ENCODE measurements around the gene NCOA3.
"Not testable (repeated sequence)": the region's sequence is repeated elsewhere in the genome, so short reads cannot be mapped to it uniquely, and the experiment has no call there.

The NCOA3 gene

DNA sequence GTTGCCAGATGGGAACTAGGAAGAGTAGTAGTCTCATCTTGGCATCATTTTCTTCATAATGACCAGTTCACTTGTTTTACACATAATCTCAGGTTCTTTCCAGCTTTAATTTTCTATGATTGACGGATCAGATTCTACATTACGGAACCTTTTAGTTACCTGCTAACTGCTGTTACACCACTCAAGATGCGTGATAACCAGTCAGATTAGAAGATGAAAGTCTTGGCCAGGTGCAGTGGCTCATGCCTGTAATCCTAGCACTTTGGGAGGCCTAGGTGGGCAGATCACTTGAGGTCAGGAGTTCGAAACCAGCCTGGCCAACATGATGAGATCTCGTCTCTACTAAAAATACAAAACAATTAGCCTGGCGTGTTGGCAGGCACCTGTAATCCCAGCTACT, 92.5 kb downstream of the NCOA3 start:
- in situ Hi-C loops (cut with HindIII; ENCODE audit: low pct_ligation_motif_present, low sequenced_read_pairs): no loop called here
- Histone ChIP-seq H3K36me3 (replicated peaks) (no peaks in the 10 kb centered on the region), H3K27me3 (replicated peaks) (no peaks in the 10 kb centered on the region), H3K27ac (no peak overlapping the region), H3K4me3 (ENCODE audit: low read depth, low read length) (no peak overlapping the region)
- TF ChIP-seq, protein P1, sequence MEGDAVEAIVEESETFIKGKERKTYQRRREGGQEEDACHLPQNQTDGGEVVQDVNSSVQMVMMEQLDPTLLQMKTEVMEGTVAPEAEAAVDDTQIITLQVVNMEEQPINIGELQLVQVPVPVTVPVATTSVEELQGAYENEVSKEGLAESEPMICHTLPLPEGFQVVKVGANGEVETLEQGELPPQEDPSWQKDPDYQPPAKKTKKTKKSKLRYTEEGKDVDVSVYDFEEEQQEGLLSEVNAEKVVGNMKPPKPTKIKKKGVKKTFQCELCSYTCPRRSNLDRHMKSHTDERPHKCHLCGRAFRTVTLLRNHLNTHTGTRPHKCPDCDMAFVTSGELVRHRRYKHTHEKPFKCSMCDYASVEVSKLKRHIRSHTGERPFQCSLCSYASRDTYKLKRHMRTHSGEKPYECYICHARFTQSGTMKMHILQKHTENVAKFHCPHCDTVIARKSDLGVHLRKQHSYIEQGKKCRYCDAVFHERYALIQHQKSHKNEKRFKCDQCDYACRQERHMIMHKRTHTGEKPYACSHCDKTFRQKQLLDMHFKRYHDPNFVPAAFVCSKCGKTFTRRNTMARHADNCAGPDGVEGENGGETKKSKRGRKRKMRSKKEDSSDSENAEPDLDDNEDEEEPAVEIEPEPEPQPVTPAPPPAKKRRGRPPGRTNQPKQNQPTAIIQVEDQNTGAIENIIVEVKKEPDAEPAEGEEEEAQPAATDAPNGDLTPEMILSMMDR (IDR thresholded peaks at IDR 0.05; ENCODE audit: low read depth, low read length, missing control alignments): no peak
- no peak for DNase-seq

DNA sequence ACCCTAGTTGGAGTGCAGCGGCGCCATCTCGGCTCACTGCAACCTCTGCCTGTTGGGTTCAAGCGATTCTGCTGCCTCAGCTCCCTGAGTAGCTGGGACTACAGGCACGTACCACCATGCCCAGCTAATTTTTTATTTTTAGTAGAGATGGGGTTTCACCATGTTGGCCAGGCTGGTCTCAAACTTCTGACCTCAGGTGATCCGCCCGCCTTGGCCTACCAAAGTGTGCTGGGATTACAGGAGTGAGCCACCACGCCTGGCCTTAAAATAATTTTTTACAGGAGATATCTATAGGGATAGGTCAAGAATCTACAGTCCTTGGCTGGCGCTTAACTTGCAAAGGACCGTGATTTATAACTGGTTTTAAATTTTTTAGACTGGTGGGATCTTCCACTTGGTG, 93.5 kb downstream of the NCOA3 start:
- in situ Hi-C loops (cut with HindIII; ENCODE audit: low pct_ligation_motif_present, low sequenced_read_pairs): not testable (repeated sequence)

GRCh38 chr20:47596003-47596571, 94.4 kb downstream of the NCOA3 start:
- H3K27ac ChIP-seq: no peak overlapping the region
- TF ChIP-seq, protein P1 (IDR thresholded peaks at IDR 0.05; ENCODE audit: low read depth, low read length, missing control alignments): no peak

More for the DNA sequence above, 93.5 kb downstream of the NCOA3 start:
- not testable (repeated sequence) for H3K36me3 ChIP-seq (replicated peaks); H3K4me3 ChIP-seq (ENCODE audit: low read depth, low read length); H3K27me3 ChIP-seq (replicated peaks); H3K27ac ChIP-seq; DNase-seq

DNA sequence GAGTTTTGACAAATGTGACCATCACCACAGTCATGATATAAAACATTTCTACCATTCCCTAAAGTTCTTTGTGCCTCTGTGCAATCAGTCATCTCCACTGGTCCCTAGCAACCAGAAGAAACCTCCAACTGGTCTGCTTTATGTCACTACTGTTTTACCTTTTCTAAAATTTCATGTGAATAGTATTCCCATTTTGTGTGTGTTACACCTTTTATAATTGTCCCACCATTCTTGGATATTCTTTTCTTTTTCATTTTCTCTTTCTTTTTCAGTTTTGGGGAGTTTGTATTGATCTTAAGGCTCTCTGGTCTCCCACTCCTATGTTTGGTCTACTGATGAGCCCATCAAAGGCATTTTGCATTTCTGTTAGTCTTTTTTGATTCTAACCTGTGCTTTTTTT, 95.4 kb downstream of the NCOA3 start:
- Histone ChIP-seq H3K4me3 (ENCODE audit: low read depth, low read length) (no peak overlapping the region), H3K27me3 (replicated peaks) (no peaks in the 10 kb centered on the region), H3K36me3 (replicated peaks) (no peaks in the 10 kb centered on the region), H3K27ac (no peak overlapping the region)
- TF ChIP-seq, protein P1 (IDR thresholded peaks at IDR 0.05; ENCODE audit: low read depth, low read length, missing control alignments): no peak
- in situ Hi-C loops (cut with HindIII; ENCODE audit: low pct_ligation_motif_present, low sequenced_read_pairs): no loop called here
- no peak for DNase-seq

More at GRCh38 chr20:47596003-47596571, 94.4 kb downstream of the NCOA3 start:
- no peak for DNase-seq
- in situ Hi-C loops (cut with HindIII; ENCODE audit: low pct_ligation_motif_present, low sequenced_read_pairs): no loop called here
- H3K4me3 ChIP-seq (ENCODE audit: low read depth, low read length): no peak overlapping the region
- H3K36me3 ChIP-seq (replicated peaks): no peaks in the 10 kb centered on the region
- H3K27me3 ChIP-seq (replicated peaks): no peaks in the 10 kb centered on the region

GRCh38 chr20:47598911-47599744, 97.4 kb downstream of the NCOA3 start:
- Histone ChIP-seq H3K4me3 (ENCODE audit: low read depth, low read length) (no peak overlapping the region), H3K36me3 (replicated peaks) (no peaks in the 10 kb centered on the region), H3K27ac (no peak overlapping the region), H3K27me3 (replicated peaks) (no peaks in the 10 kb centered on the region)
- TF ChIP-seq, protein P1 (IDR thresholded peaks at IDR 0.05; ENCODE audit: low read depth, low read length, missing control alignments): no peak
- DNase-seq: no peak
- in situ Hi-C loops (cut with HindIII; ENCODE audit: low pct_ligation_motif_present, low sequenced_read_pairs): no loop called here

DNA sequence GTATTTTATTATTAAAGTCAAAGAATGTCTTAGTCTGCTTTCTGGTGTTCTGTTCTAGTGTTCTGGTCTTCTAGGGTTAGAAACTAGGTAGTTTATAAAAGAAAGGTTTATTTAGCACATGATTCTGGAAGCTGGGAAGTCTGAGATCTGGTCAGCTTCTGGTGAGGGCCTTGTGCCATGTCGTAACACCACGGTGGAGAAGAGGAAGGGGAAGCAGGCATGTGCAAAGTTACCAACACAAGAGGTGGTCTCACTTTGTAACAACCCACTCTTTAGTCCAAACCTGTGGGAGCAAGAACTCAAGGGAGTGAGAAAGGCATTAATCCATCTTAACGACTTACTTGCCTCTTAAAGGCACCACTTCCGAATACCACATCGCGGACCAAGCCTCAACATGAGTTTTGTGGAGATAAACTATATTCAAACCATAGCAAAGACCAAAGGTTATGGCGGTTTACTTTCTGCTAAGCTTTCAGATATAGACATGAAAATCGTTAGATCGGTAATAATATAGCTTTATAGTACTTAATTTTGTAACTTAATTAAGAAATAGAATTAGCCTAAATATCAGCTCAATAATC, 99.4 kb downstream of the NCOA3 start:
- H3K4me3 ChIP-seq (ENCODE audit: low read depth, low read length): no peak overlapping the region
- TF ChIP-seq, protein P1 (IDR thresholded peaks at IDR 0.05; ENCODE audit: low read depth, low read length, missing control alignments): no peak
- DNase-seq: no peak
- no peaks in the 10 kb centered on the region for H3K36me3 ChIP-seq (replicated peaks)
- H3K27me3 ChIP-seq (replicated peaks): no peaks in the 10 kb centered on the region
- no peak overlapping the region for H3K27ac ChIP-seq
- in situ Hi-C loops (cut with HindIII; ENCODE audit: low pct_ligation_motif_present, low sequenced_read_pairs): loop anchor here (25.0 kb wide), 1 partner anchor 364 kb away; no protein-coding TSS in a partner anchor

All from brain microvascular endothelial cell (primary cell).